ENCODE measurements around the gene PLEKHG2.

The PLEKHG2 gene

GRCh38 chr19:39407410-39407659 lies 5.1 kb upstream of the PLEKHG2 start:
- H2AFZ ChIP-seq (ENCODE audit: low read length) = no peak overlapping the region
- no peak for DNase-seq
- H3K4me1 ChIP-seq (ENCODE audit: low read length) = peaks cover 33% of the 10 kb centered on the region
- peaks cover 20% of the 10 kb centered on the region; the same call in 1 of the 2 replicates for H4K20me1 ChIP-seq (ENCODE audit: insufficient read depth, low read length)
- no peaks in the 10 kb centered on the region for H3K9me3 ChIP-seq (replicated peaks; ENCODE audit: insufficient read depth, low read length)
- peak overlapping the region; percentile 98 for H3K4me3 ChIP-seq (ENCODE audit: low read length)
- H3K9me2 ChIP-seq (replicated peaks; ENCODE audit: insufficient read depth, low read length) = no peaks in the 10 kb centered on the region
- H3K4me2 ChIP-seq (ENCODE audit: low read depth, low read length) = peak overlapping the region; percentile 99
- peak overlapping the region; percentile 100 for H3K27ac ChIP-seq (ENCODE audit: low read length)
- peaks cover 12% of the 10 kb centered on the region; the same call in 1 of the 2 replicates for H3K36me3 ChIP-seq (replicated peaks; ENCODE audit: insufficient read depth, low read length)
- H3F3A ChIP-seq (ENCODE audit: insufficient read depth, low read length) = peaks cover 90% of the 10 kb centered on the region
- H3K9ac ChIP-seq (ENCODE audit: low read length) = peak overlapping the region; percentile 99
- H3K79me2 ChIP-seq (ENCODE audit: low read length) = peaks cover 24% of the 10 kb centered on the region
- TF ChIP-seq EZH2phosphoT487 (IDR thresholded peaks at IDR 0.05; ENCODE audit: low read length) (no peak), EZH2 (optimal IDR thresholded peaks at IDR 0.05; ENCODE audit: low read depth, low read length) (no peak), CTCF (IDR thresholded peaks at IDR 0.05; ENCODE audit: low read length) (no peak)
- no peaks in the 10 kb centered on the region for H3K27me3 ChIP-seq (replicated peaks; ENCODE audit: insufficient read depth, low read length)

GRCh38 chr19:39407660-39408391 lies 4.6 kb upstream of the PLEKHG2 start:
- peak; percentile 78 for DNase-seq
- H4K20me1 ChIP-seq (ENCODE audit: insufficient read depth, low read length) = peaks cover 20% of the 10 kb centered on the region; the same call in 1 of the 2 replicates
- no peak overlapping the region for H2AFZ ChIP-seq (ENCODE audit: low read length)
- H3K4me2 ChIP-seq (ENCODE audit: low read depth, low read length) = peak overlapping the region; percentile 99
- H3F3A ChIP-seq (ENCODE audit: insufficient read depth, low read length) = peaks cover 86% of the 10 kb centered on the region
- peak overlapping the region; percentile 99 for H3K9ac ChIP-seq (ENCODE audit: low read length)
- H3K9me3 ChIP-seq (replicated peaks; ENCODE audit: insufficient read depth, low read length) = no peaks in the 10 kb centered on the region
- peak overlapping the region; percentile 98 for H3K4me3 ChIP-seq (ENCODE audit: low read length)
- TF ChIP-seq EZH2phosphoT487 (IDR thresholded peaks at IDR 0.05; ENCODE audit: low read length) (no peak), CTCF (IDR thresholded peaks at IDR 0.05; ENCODE audit: low read length) (no peak; the same call in 1 of the 2 replicates), EZH2 (optimal IDR thresholded peaks at IDR 0.05; ENCODE audit: low read depth, low read length) (no peak)
- H3K27me3 ChIP-seq (replicated peaks; ENCODE audit: insufficient read depth, low read length) = no peaks in the 10 kb centered on the region
- H3K27ac ChIP-seq (ENCODE audit: low read length) = peak overlapping the region; percentile 100
- no peaks in the 10 kb centered on the region for H3K9me2 ChIP-seq (replicated peaks; ENCODE audit: insufficient read depth, low read length)
- peaks cover 12% of the 10 kb centered on the region; the same call in 1 of the 2 replicates for H3K36me3 ChIP-seq (replicated peaks; ENCODE audit: insufficient read depth, low read length)
- peaks cover 24% of the 10 kb centered on the region for H3K79me2 ChIP-seq (ENCODE audit: low read length)
- H3K4me1 ChIP-seq (ENCODE audit: low read length) = peaks cover 31% of the 10 kb centered on the region

GRCh38 chr19:39408392-39409207 lies 3.9 kb upstream of the PLEKHG2 start:
- Histone ChIP-seq H3K79me2 (ENCODE audit: low read length) (peaks cover 24% of the 10 kb centered on the region), H3K4me3 (ENCODE audit: low read length) (peak overlapping the region; percentile 98), H4K20me1 (ENCODE audit: insufficient read depth, low read length) (peaks cover 20% of the 10 kb centered on the region; the same call in 1 of the 2 replicates), H3K9me2 (replicated peaks; ENCODE audit: insufficient read depth, low read length) (no peaks in the 10 kb centered on the region), H3K9me3 (replicated peaks; ENCODE audit: insufficient read depth, low read length) (no peaks in the 10 kb centered on the region), H2AFZ (ENCODE audit: low read length) (no peak overlapping the region), H3K27me3 (replicated peaks; ENCODE audit: insufficient read depth, low read length) (no peaks in the 10 kb centered on the region), H3K27ac (ENCODE audit: low read length) (peak overlapping the region; percentile 100), H3K36me3 (replicated peaks; ENCODE audit: insufficient read depth, low read length) (peaks cover 12% of the 10 kb centered on the region; the same call in 1 of the 2 replicates), H3F3A (ENCODE audit: insufficient read depth, low read length) (peaks cover 79% of the 10 kb centered on the region), H3K4me2 (ENCODE audit: low read depth, low read length) (peak overlapping the region; percentile 99), H3K9ac (ENCODE audit: low read length) (peak overlapping the region; percentile 99), H3K4me1 (ENCODE audit: low read length) (peaks cover 27% of the 10 kb centered on the region)
- DNase-seq = peak; percentile 40
- TF ChIP-seq EZH2phosphoT487 (IDR thresholded peaks at IDR 0.05; ENCODE audit: low read length) (no peak), CTCF (IDR thresholded peaks at IDR 0.05; ENCODE audit: low read length) (no peak), EZH2 (optimal IDR thresholded peaks at IDR 0.05; ENCODE audit: low read depth, low read length) (no peak)
